GM12878 (cell line): ENCODE measurements around the gene HTR3A. TPM values are rescaled to one million over a fixed set of nuclear protein-coding genes. Genes with fewer than 3 reads are reported as not detected.

Source experiments
- ATAC-seq: fragments of 200-7000 bp; cut with Tn5 transposase; 3 replicates; pipeline ENCODE4 v1.9.1; 2020; ENCODE audit warnings: mild to moderate bottlenecking, moderate library complexity
- BruUV-seq: library from RNA; stranded (reverse); fragments of 400-500 nt; replicated peaks from 2 replicates; lab custom pipeline; 2021; lab: Mats Ljungman, UMichigan
- CTCF ChIA-PET: fragments of 300-600 bp; sonication (Branson Sonifier 250); formaldehyde crosslinking; extraction: SDS; loops from one replicate; lab custom pipeline; 2021; ENCODE audit warnings: inconsistent platforms; lab: Yijun Ruan, JAX
- POLR2A ChIA-PET: fragments of 350-600 bp; formaldehyde crosslinking; extraction: SDS; loops from one replicate; lab custom pipeline; 2021; ENCODE audit warnings: inconsistent platforms; lab: Charles Lee
- RAD21 ChIA-PET: fragments of 300-600 bp; sonication (Branson Sonifier 250); formaldehyde crosslinking; loops from one replicate; lab custom pipeline; 2023; ENCODE audit warnings: antibody characterized with exemption; ENCODE audit not compliant: unreplicated experiment; lab: Charles Lee
- SMC1A ChIA-PET: fragments of 300-600 bp; sonication (Branson Sonifier 250); formaldehyde crosslinking; loops from one replicate; lab custom pipeline; 2023; ENCODE audit not compliant: unreplicated experiment, uncharacterized antibody; lab: Charles Lee
- DNase-seq: peaks from one replicate; pipeline ENCODE4 v3.0.0-alpha.2; 2011; ENCODE audit warnings: low read depth, low spot score
- FAIRE-seq: peaks from 3 replicates; lab custom pipeline; 2011; peaks lifted over from hg19 to GRCh38; lab: Jason Lieb, UNC
- H2AFZ ChIP-seq: 2 replicates; pipeline ENCODE4 v1.6.0; 2011; ENCODE audit warnings: low read depth, low read length, control low read depth; ENCODE audit not compliant: control insufficient read depth
- H3K27ac ChIP-seq: 2 replicates; pipeline ENCODE4 v1.5.1; 2011; ENCODE audit warnings: control low read depth; ENCODE audit not compliant: control insufficient read depth, insufficient read depth
- H3K27me3 ChIP-seq, 2 experiments: replicated peaks in 1 of 2; 2 replicates each; pipeline versions ENCODE4 v1.6.0 to v1.6.1; 2011; ENCODE audit warnings: low read length in 1 of 2; ENCODE audit not compliant: control insufficient read depth in 2 of 2, insufficient read depth in 2 of 2
- H3K36me3 ChIP-seq, 2 experiments: 2 replicates each; pipeline ENCODE4 v1.5.1; 2011; ENCODE audit warnings: low read length in 1 of 2; ENCODE audit not compliant: control insufficient read depth in 2 of 2, insufficient read depth in 2 of 2
- H3K4me1 ChIP-seq: 2 replicates; pipeline ENCODE4 v1.6.1; 2011; ENCODE audit warnings: mild to moderate bottlenecking, low read length, moderate library complexity, mixed read lengths; ENCODE audit not compliant: control insufficient read depth, insufficient read depth
- H3K4me2 ChIP-seq: 2 replicates; pipeline ENCODE4 v1.6.0; 2011; ENCODE audit warnings: control low read depth; ENCODE audit not compliant: control insufficient read depth, insufficient read depth
- H3K4me3 ChIP-seq: fragments of 200-600 bp; sonication (generic); 2 replicates; pipeline ENCODE4 v1.5.1; 2016
- H3K79me2 ChIP-seq: 2 replicates; pipeline ENCODE4 v1.6.0; 2011; ENCODE audit warnings: low read length; ENCODE audit not compliant: control insufficient read depth, insufficient read depth
- H3K9ac ChIP-seq: 2 replicates; pipeline ENCODE4 v1.8.0; 2011; ENCODE audit warnings: low read length, control low read depth, mixed read lengths; ENCODE audit not compliant: control insufficient read depth, insufficient read depth
- H3K9me3 ChIP-seq: replicated peaks from 3 replicates; pipeline ENCODE4 v1.5.1; 2011; ENCODE audit warnings: mild to moderate bottlenecking, low read length; ENCODE audit not compliant: control insufficient read depth, insufficient read depth
- H4K20me1 ChIP-seq: 2 replicates; pipeline ENCODE4 v1.6.0; 2011; ENCODE audit not compliant: control insufficient read depth, insufficient read depth
- ATF3 ChIP-seq: IDR thresholded peaks from 2 replicates; pipeline ENCODE4 v1.6.1; 2011; ENCODE audit warnings: low read depth, mild to moderate bottlenecking, low read length, moderate library complexity, borderline replicate concordance; ENCODE audit errors: extremely low read depth
- BCL3 ChIP-seq: IDR thresholded peaks from 2 replicates; pipeline ENCODE4 v1.6.1; 2011; ENCODE audit warnings: borderline replicate concordance, low read depth, mild to moderate bottlenecking, moderate library complexity, low read length; ENCODE audit not compliant: insufficient read depth, poor library complexity, severe bottlenecking
- RCOR1 ChIP-seq: conservative IDR thresholded peaks from 2 replicates; pipeline ENCODE4 v1.6.1; 2012; ENCODE audit warnings: low read depth, low read length, improper control_type of control experiment
- RUNX3 ChIP-seq: IDR thresholded peaks from 2 replicates; pipeline ENCODE4 v1.6.1; 2012; ENCODE audit warnings: low read length, inconsistent platforms
- SRF ChIP-seq, 2 experiments: IDR thresholded peaks; 2 replicates each; pipeline ENCODE4 v1.6.1; 2011; ENCODE audit warnings: low read depth in 2 of 2, low read length in 2 of 2, mild to moderate bottlenecking in 1 of 2, moderate library complexity in 1 of 2
- ZBTB4 ChIP-seq: fragments of 450-650 bp; formaldehyde crosslinking; IDR thresholded peaks from 2 replicates; pipeline ENCODE4 v1.4.0; 2022; ENCODE audit warnings: mild to moderate bottlenecking, moderate library complexity
- WGBS: methylation state at CpG from one replicate; pipeline ENCODE4 v1.1.6; 2016; ENCODE audit warnings: low lambda C conversion rate; ENCODE audit not compliant: insufficient replicate concordance, insufficient coverage; ENCODE audit errors: missing lambda C conversion rate; 5-methylcytosine and 5-hydroxymethylcytosine counted together
- in situ Hi-C: fragments of 300-500 bp; cut with MboI; formaldehyde crosslinking; loops from 9 replicates; pipeline ENCODE4 v1.14.3; 2018; ENCODE audit warnings: mixed read lengths
- intact Hi-C: fragments of 100-400 bp; cut with micrococcal nuclease; formaldehyde crosslinking; loops from one replicate; pipeline ENCODE4 v1.14.2; 2022; ENCODE audit not compliant: unreplicated experiment
- polyA plus RNA-seq, 11 experiments: library from polyadenylated mRNA; depleted of rRNA in 4 of 11; unstranded in 6 of 11; stranded (reverse) in 5 of 11; fragments of >200 nt; fragmentation: Nextera tagmentation in 4 of 11; fragmentation: Illumina TruSeq in 1 of 11; extraction: Ambion mirVana in 4 of 11; extraction: Trizol in 1 of 11; gene quantifications; 1 replicate in 1 of 11; 2 replicates in 10 of 11; pipeline versions ENCODE4 v1.2.1 to v1.2.3, GENCODE V29; 2011 to 2016; ENCODE audit warnings: inconsistent platforms in 2 of 11, missing spikeins in 2 of 11, low read depth in 1 of 11
- total RNA-seq, 4 experiments: library from RNA; depleted of rRNA in 3 of 4; stranded (reverse); fragments of >200 nt in 3 of 4; fragmentation: Illumina TruSeq in 1 of 4; extraction: Trizol in 1 of 4; gene quantifications; 2 replicates each; pipeline versions ENCODE4 v1.2.1 to v1.2.3, GENCODE V29; 2013 to 2021
- TF ChIP-seq, protein P1 (sequence below): fragments of 450-650 bp; IDR thresholded peaks from 2 replicates; pipeline ENCODE4 v1.6.1; 2017; ENCODE audit warnings: antibody characterized with exemption, mild to moderate bottlenecking, moderate library complexity

The HTR3A gene
- total and polyA plus RNA-seq, 10 of the 15 experiments (the other 5 are each of a cell fraction or from before 2014, with no cell fraction given), result not detected

DNA sequence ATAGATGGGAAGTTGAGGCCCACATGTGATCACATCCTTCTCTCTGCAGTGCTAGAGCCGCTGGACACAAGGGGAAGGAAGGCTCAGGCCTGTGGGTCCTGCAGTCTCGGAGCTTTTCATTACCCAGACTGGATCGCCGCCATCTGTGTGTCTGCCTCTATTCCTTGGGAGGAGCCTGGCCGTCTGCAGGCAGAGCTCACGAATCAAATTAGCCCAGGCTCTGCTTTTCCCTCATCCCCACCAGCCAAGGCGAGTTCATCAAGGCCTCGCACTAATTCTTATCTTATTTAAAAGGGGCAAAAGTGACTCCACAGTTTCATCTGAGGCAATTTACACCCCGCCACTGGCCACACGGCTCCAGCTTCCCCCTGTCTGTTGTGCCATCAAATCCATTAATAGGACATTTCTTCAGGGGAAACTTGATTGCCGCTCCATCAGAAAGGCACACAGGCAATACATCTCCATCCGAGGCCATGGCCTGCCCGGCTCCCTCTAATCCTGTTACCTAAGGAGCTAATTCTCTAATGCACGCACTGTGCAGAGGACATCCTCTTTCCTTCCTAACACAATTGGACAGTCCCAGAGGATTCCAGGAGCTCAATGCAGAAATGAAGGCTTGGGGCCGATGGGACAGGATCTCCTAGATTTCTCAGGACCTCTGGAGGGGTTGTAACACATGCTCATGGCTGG, 3.3 kb upstream of the HTR3A start:
- intact Hi-C loops, result no loop called here
- no peak for ATAC-seq
- Histone ChIP-seq H3K4me2 (no peak overlapping the region), H3K4me3 (no peak overlapping the region), H3K27ac (no peak overlapping the region), H4K20me1 (no peaks in the 10 kb centered on the region; the same call in 1 of the 2 replicates), H2AFZ (no peak overlapping the region), H3K4me1 (no peaks in the 10 kb centered on the region), H3K36me3 (no peaks in the 10 kb centered on the region), H3K9me3 (no peaks in the 10 kb centered on the region), H3K79me2 (no peaks in the 10 kb centered on the region), H3K27me3 (peaks cover 4% of the 10 kb centered on the region in 2 experiments; a peak in 3 of 4 replicates), H3K9ac (no peak overlapping the region)
- no TSS peak for BruUV-seq
- in situ Hi-C loops, result no loop called here
- RAD21 ChIA-PET, result no interaction called here
- TF ChIP-seq ATF3, result no peak
- no peak for TF ChIP-seq SRF (IDR thresholded peaks at IDR 0.05; ENCODE audit: low read depth in 2 of 2, low read length in 2 of 2)
- no peak for TF ChIP-seq RCOR1
- TF ChIP-seq BCL3, result no peak
- TF ChIP-seq RUNX3, result no peak
- TF ChIP-seq, protein P1, sequence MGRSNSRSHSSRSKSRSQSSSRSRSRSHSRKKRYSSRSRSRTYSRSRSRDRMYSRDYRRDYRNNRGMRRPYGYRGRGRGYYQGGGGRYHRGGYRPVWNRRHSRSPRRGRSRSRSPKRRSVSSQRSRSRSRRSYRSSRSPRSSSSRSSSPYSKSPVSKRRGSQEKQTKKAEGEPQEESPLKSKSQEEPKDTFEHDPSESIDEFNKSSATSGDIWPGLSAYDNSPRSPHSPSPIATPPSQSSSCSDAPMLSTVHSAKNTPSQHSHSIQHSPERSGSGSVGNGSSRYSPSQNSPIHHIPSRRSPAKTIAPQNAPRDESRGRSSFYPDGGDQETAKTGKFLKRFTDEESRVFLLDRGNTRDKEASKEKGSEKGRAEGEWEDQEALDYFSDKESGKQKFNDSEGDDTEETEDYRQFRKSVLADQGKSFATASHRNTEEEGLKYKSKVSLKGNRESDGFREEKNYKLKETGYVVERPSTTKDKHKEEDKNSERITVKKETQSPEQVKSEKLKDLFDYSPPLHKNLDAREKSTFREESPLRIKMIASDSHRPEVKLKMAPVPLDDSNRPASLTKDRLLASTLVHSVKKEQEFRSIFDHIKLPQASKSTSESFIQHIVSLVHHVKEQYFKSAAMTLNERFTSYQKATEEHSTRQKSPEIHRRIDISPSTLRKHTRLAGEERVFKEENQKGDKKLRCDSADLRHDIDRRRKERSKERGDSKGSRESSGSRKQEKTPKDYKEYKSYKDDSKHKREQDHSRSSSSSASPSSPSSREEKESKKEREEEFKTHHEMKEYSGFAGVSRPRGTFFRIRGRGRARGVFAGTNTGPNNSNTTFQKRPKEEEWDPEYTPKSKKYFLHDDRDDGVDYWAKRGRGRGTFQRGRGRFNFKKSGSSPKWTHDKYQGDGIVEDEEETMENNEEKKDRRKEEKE, result no peak
- TF ChIP-seq ZBTB4 (CRISPR knock-in tag), result no peak
- POLR2A ChIA-PET, result no interaction called here
- DNase-seq, result no peak
- WGBS, result 56% methylated on average over 14 of the region's 15 CpGs
- FAIRE-seq, result no peak
- CTCF ChIA-PET, result no interaction called here
- SMC1A ChIA-PET, result no interaction called here
